ENCODE results near the gene TBL1Y. TPM values are rescaled to one million over a fixed set of nuclear protein-coding genes. Genes with fewer than 3 reads are reported as not detected.

Gene TBL1Y
- total and polyA plus RNA-seq, 9 donors: 0.10 to 0.28 (median 0.12) TPM; not detected in 2

GRCh38 chrY:6999905-7000304 is 89.4 kb downstream of the TBL1Y start:
- no peak overlapping the region for H3K4me3 ChIP-seq (ENCODE audit: low read length)
- no peaks in the 10 kb centered on the region for H3K36me3 ChIP-seq (ENCODE audit: control insufficient read depth, insufficient read depth, low read length)
- no peak overlapping the region for H3K27ac ChIP-seq (ENCODE audit: low read length)
- no peaks in the 10 kb centered on the region for H3K27me3 ChIP-seq (ENCODE audit: control insufficient read depth, insufficient read depth, low read length)
- no peaks in the 10 kb centered on the region for H3K9me3 ChIP-seq (replicated peaks; ENCODE audit: control insufficient read depth, low read depth, low read length)
- DNase-seq: no peak
- WGBS (ENCODE audit: insufficient coverage): no CpG with 5 or more reads among the region's 2 CpGs
- no peaks in the 10 kb centered on the region for H3K4me1 ChIP-seq (ENCODE audit: control insufficient read depth, insufficient read depth, low read length)

- no CpG with 5 or more reads among the region's 3 CpGs for WGBS (ENCODE audit: insufficient coverage)
- H3K27ac ChIP-seq (ENCODE audit: low read length): no peak overlapping the region
- H3K9me3 ChIP-seq (replicated peaks; ENCODE audit: control insufficient read depth, low read depth, low read length): no peaks in the 10 kb centered on the region
- no peak for DNase-seq
- H3K4me3 ChIP-seq (ENCODE audit: low read length): no peak overlapping the region
- no peaks in the 10 kb centered on the region for H3K36me3 ChIP-seq (ENCODE audit: control insufficient read depth, insufficient read depth, low read length)
- H3K27me3 ChIP-seq (ENCODE audit: control insufficient read depth, insufficient read depth, low read length): no peaks in the 10 kb centered on the region
- H3K4me1 ChIP-seq (ENCODE audit: control insufficient read depth, insufficient read depth, low read length): no peaks in the 10 kb centered on the region
Measured at GRCh38 chrY:7002581-7002980, 92.1 kb downstream of the TBL1Y start.

GRCh38 chrY:7007911-7008310 is 97.4 kb downstream of the TBL1Y start:
- WGBS (ENCODE audit: insufficient coverage): no CpG with 5 or more reads among the region's 1 CpG
- H3K27me3 ChIP-seq (ENCODE audit: control insufficient read depth, insufficient read depth, low read length): no peaks in the 10 kb centered on the region

GRCh38 chrY:7008578-7009355 is 98.3 kb downstream of the TBL1Y start:
- Histone ChIP-seq H3K27ac (ENCODE audit: low read length) (no peak overlapping the region), H3K36me3 (ENCODE audit: control insufficient read depth, insufficient read depth, low read length) (no peaks in the 10 kb centered on the region), H3K4me1 (ENCODE audit: control insufficient read depth, insufficient read depth, low read length) (no peaks in the 10 kb centered on the region), H3K4me3 (ENCODE audit: low read length) (no peak overlapping the region), H3K27me3 (ENCODE audit: control insufficient read depth, insufficient read depth, low read length) (no peaks in the 10 kb centered on the region), H3K9me3 (replicated peaks; ENCODE audit: control insufficient read depth, low read depth, low read length) (no peaks in the 10 kb centered on the region)
- DNase-seq: no peak
- no CpG with 5 or more reads among the region's 6 CpGs for WGBS (ENCODE audit: insufficient coverage)

More at GRCh38 chrY:7007911-7008310, 97.4 kb downstream of the TBL1Y start:
- H3K27ac ChIP-seq (ENCODE audit: low read length): no peak overlapping the region
- H3K9me3 ChIP-seq (replicated peaks; ENCODE audit: control insufficient read depth, low read depth, low read length): no peaks in the 10 kb centered on the region
- DNase-seq: no peak
- H3K4me3 ChIP-seq (ENCODE audit: low read length): no peak overlapping the region
- H3K4me1 ChIP-seq (ENCODE audit: control insufficient read depth, insufficient read depth, low read length): no peaks in the 10 kb centered on the region
- no peaks in the 10 kb centered on the region for H3K36me3 ChIP-seq (ENCODE audit: control insufficient read depth, insufficient read depth, low read length)

- no peak for DNase-seq
- no peak overlapping the region for H3K4me3 ChIP-seq (ENCODE audit: low read length)
- WGBS (ENCODE audit: insufficient coverage): no CpG with 5 or more reads among the region's 2 CpGs
- no peak overlapping the region for H3K27ac ChIP-seq (ENCODE audit: low read length)
- no peaks in the 10 kb centered on the region for H3K36me3 ChIP-seq (ENCODE audit: control insufficient read depth, insufficient read depth, low read length)
- no peaks in the 10 kb centered on the region for H3K27me3 ChIP-seq (ENCODE audit: control insufficient read depth, insufficient read depth, low read length)
- H3K9me3 ChIP-seq (replicated peaks; ENCODE audit: control insufficient read depth, low read depth, low read length): no peaks in the 10 kb centered on the region
- H3K4me1 ChIP-seq (ENCODE audit: control insufficient read depth, insufficient read depth, low read length): no peaks in the 10 kb centered on the region
Measured at GRCh38 chrY:7013051-7013450, 102.6 kb downstream of the TBL1Y start.

GRCh38 chrY:7016521-7016920 is 106.0 kb downstream of the TBL1Y start:
- H3K36me3 ChIP-seq (ENCODE audit: control insufficient read depth, insufficient read depth, low read length): no peaks in the 10 kb centered on the region
- H3K4me3 ChIP-seq (ENCODE audit: low read length): no peak overlapping the region
- no peak for DNase-seq
- no peaks in the 10 kb centered on the region for H3K9me3 ChIP-seq (replicated peaks; ENCODE audit: control insufficient read depth, low read depth, low read length)
- H3K4me1 ChIP-seq (ENCODE audit: control insufficient read depth, insufficient read depth, low read length): no peaks in the 10 kb centered on the region
- no peak overlapping the region for H3K27ac ChIP-seq (ENCODE audit: low read length)
- WGBS (ENCODE audit: insufficient coverage): no CpG with 5 or more reads among the region's 4 CpGs
- no peaks in the 10 kb centered on the region for H3K27me3 ChIP-seq (ENCODE audit: control insufficient read depth, insufficient read depth, low read length)

- no peak overlapping the region for H3K27ac ChIP-seq (ENCODE audit: low read length)
- no peaks in the 10 kb centered on the region for H3K4me1 ChIP-seq (ENCODE audit: control insufficient read depth, insufficient read depth, low read length)
- no peaks in the 10 kb centered on the region for H3K36me3 ChIP-seq (ENCODE audit: control insufficient read depth, insufficient read depth, low read length)
- no CpG with 5 or more reads among the region's 6 CpGs for WGBS (ENCODE audit: insufficient coverage)
- no peaks in the 10 kb centered on the region for H3K27me3 ChIP-seq (ENCODE audit: control insufficient read depth, insufficient read depth, low read length)
- no peaks in the 10 kb centered on the region for H3K9me3 ChIP-seq (replicated peaks; ENCODE audit: control insufficient read depth, low read depth, low read length)
- H3K4me3 ChIP-seq (ENCODE audit: low read length): no peak overlapping the region
- DNase-seq: no peak
Measured at GRCh38 chrY:7017244-7018080, 107.0 kb downstream of the TBL1Y start.

GRCh38 chrY:7039037-7039436 is 128.5 kb downstream of the TBL1Y start:
- H3K4me3 ChIP-seq (ENCODE audit: low read length): no peak overlapping the region
- no peaks in the 10 kb centered on the region for H3K36me3 ChIP-seq (ENCODE audit: control insufficient read depth, insufficient read depth, low read length)
- no peaks in the 10 kb centered on the region for H3K9me3 ChIP-seq (replicated peaks; ENCODE audit: control insufficient read depth, low read depth, low read length)
- no peak overlapping the region for H3K27ac ChIP-seq (ENCODE audit: low read length)
- no peaks in the 10 kb centered on the region for H3K4me1 ChIP-seq (ENCODE audit: control insufficient read depth, insufficient read depth, low read length)
- DNase-seq: no peak
- no peaks in the 10 kb centered on the region for H3K27me3 ChIP-seq (ENCODE audit: control insufficient read depth, insufficient read depth, low read length)

- H3K27me3 ChIP-seq (ENCODE audit: control insufficient read depth, insufficient read depth, low read length): no peaks in the 10 kb centered on the region
- H3K27ac ChIP-seq (ENCODE audit: low read length): no peak overlapping the region
- no CpG with 5 or more reads among the region's 5 CpGs for WGBS (ENCODE audit: insufficient coverage)
- H3K36me3 ChIP-seq (ENCODE audit: control insufficient read depth, insufficient read depth, low read length): no peaks in the 10 kb centered on the region
- no peak for DNase-seq
- no peaks in the 10 kb centered on the region for H3K9me3 ChIP-seq (replicated peaks; ENCODE audit: control insufficient read depth, low read depth, low read length)
- no peaks in the 10 kb centered on the region for H3K4me1 ChIP-seq (ENCODE audit: control insufficient read depth, insufficient read depth, low read length)
- H3K4me3 ChIP-seq (ENCODE audit: low read length): no peak overlapping the region
Measured at GRCh38 chrY:7040662-7041061, 130.2 kb downstream of the TBL1Y start.

- Histone ChIP-seq H3K4me1 (ENCODE audit: control insufficient read depth, insufficient read depth, low read length) (no peaks in the 10 kb centered on the region), H3K9me3 (replicated peaks; ENCODE audit: control insufficient read depth, low read depth, low read length) (no peaks in the 10 kb centered on the region), H3K4me3 (ENCODE audit: low read length) (no peak overlapping the region), H3K27me3 (ENCODE audit: control insufficient read depth, insufficient read depth, low read length) (no peaks in the 10 kb centered on the region), H3K36me3 (ENCODE audit: control insufficient read depth, insufficient read depth, low read length) (no peaks in the 10 kb centered on the region), H3K27ac (ENCODE audit: low read length) (no peak overlapping the region)
- WGBS (ENCODE audit: insufficient coverage): no CpG with 5 or more reads among the region's 4 CpGs
- no peak for DNase-seq
Measured at GRCh38 chrY:7041983-7042382, 131.5 kb downstream of the TBL1Y start.
